Adipocyte (in vitro differentiated cells): Measurements from ENCODE around the gene MPI.

Source experiments
- DNase-seq: peaks from one replicate; pipeline ENCODE4 v3.0.0-alpha.2; 2015; ENCODE audit warnings: low read depth
- H3K27me3 ChIP-seq: replicated peaks from 2 replicates; pipeline ENCODE4 v1.7.0; 2013; ENCODE audit warnings: mild to moderate bottlenecking, low read length, moderate library complexity; ENCODE audit not compliant: control insufficient read depth, insufficient read depth
- H3K36me3 ChIP-seq: 2 replicates; pipeline ENCODE4 v1.7.0; 2013; ENCODE audit warnings: low read length, mild to moderate bottlenecking, moderate library complexity; ENCODE audit not compliant: control insufficient read depth, insufficient read depth, severe bottlenecking
- H3K4me1 ChIP-seq: 2 replicates; pipeline ENCODE4 v1.7.0; 2013; ENCODE audit warnings: mild to moderate bottlenecking, low read length, moderate library complexity; ENCODE audit not compliant: control insufficient read depth, insufficient read depth
- H3K4me3 ChIP-seq: 2 replicates; pipeline ENCODE4 v1.7.0; 2013; ENCODE audit warnings: mild to moderate bottlenecking, low read length, moderate library complexity
- H3K9ac ChIP-seq: 2 replicates; pipeline ENCODE4 v1.7.0; 2013; ENCODE audit warnings: mild to moderate bottlenecking, low read length, moderate library complexity
- H3K9me3 ChIP-seq: 2 replicates; pipeline ENCODE4 v1.7.0; 2013; ENCODE audit warnings: mild to moderate bottlenecking, low read length, moderate library complexity; ENCODE audit not compliant: control insufficient read depth

MPI gene

GRCh38 chr15:74889883-74890664, at the start of gene MPI:
Gene MPI (plus strand): TSS chr15:74890042. CDS start chr15:74890074, 32 bp downstream.
- peaks cover 15% of the 10 kb centered on the region for H3K36me3 ChIP-seq
- peak within 1 kb of the TSS; percentile 92 for H3K4me3 ChIP-seq
- DNase-seq, result peak; percentile 95
- peak within 1 kb of the TSS; percentile 92 for H3K9ac ChIP-seq
- peaks cover 18% of the 10 kb centered on the region for H3K4me1 ChIP-seq
- no peaks in the 10 kb centered on the region for H3K27me3 ChIP-seq
- no peaks in the 10 kb centered on the region for H3K9me3 ChIP-seq

- no peak for DNase-seq
- Histone ChIP-seq H3K4me3 (no peak overlapping the region), H3K9me3 (no peaks in the 10 kb centered on the region), H3K9ac (no peak overlapping the region), H3K4me1 (peaks cover 13% of the 10 kb centered on the region), H3K36me3 (peaks cover 15% of the 10 kb centered on the region), H3K27me3 (no peaks in the 10 kb centered on the region)
Observed at GRCh38 chr15:74840851-74841775, 48.7 kb upstream of the MPI start.

- DNase-seq, result no peak
- Histone ChIP-seq H3K4me3 (peak overlapping the region; percentile 96), H3K4me1 (peaks cover 13% of the 10 kb centered on the region), H3K9me3 (no peaks in the 10 kb centered on the region), H3K9ac (peak overlapping the region; percentile 96), H3K27me3 (no peaks in the 10 kb centered on the region), H3K36me3 (peaks cover 10% of the 10 kb centered on the region)
Observed at GRCh38 chr15:74841891-74842373, 47.9 kb upstream of the MPI start.

- peak within 1 kb of the TSS; percentile 96 for H3K9ac ChIP-seq
- peaks cover 17% of the 10 kb centered on the region for H3K36me3 ChIP-seq
- H3K27me3 ChIP-seq, result no peaks in the 10 kb centered on the region
- peak; percentile 96 for DNase-seq
- peaks cover 16% of the 10 kb centered on the region for H3K4me1 ChIP-seq
- H3K9me3 ChIP-seq, result no peaks in the 10 kb centered on the region
- peak within 1 kb of the TSS; percentile 96 for H3K4me3 ChIP-seq
Observed at GRCh38 chr15:74842581-74843444, 47.0 kb upstream of the MPI start, which contains the start of gene ULK3. Gene ULK3 (minus strand): TSS chr15:74843156. CDS start chr15:74843105, 51 bp downstream.

GRCh38 chr15:74843445-74843828, 46.4 kb upstream of the MPI start:
- Histone ChIP-seq H3K9ac (peak overlapping the region; percentile 96), H3K27me3 (no peaks in the 10 kb centered on the region), H3K4me3 (peak overlapping the region; percentile 96), H3K4me1 (peaks cover 17% of the 10 kb centered on the region), H3K9me3 (no peaks in the 10 kb centered on the region), H3K36me3 (peaks cover 23% of the 10 kb centered on the region)
- no peak for DNase-seq

- Histone ChIP-seq H3K36me3 (peaks cover 27% of the 10 kb centered on the region), H3K4me3 (peak overlapping the region; percentile 96), H3K9me3 (no peaks in the 10 kb centered on the region), H3K27me3 (no peaks in the 10 kb centered on the region), H3K4me1 (peaks cover 17% of the 10 kb centered on the region), H3K9ac (peak overlapping the region; percentile 96)
- DNase-seq, result no peak
Observed at GRCh38 chr15:74843891-74844299, 45.9 kb upstream of the MPI start.

GRCh38 chr15:74844319-74845207, 45.3 kb upstream of the MPI start:
- H3K9ac ChIP-seq, result peak overlapping the region; percentile 96
- DNase-seq, result no peak
- no peaks in the 10 kb centered on the region for H3K27me3 ChIP-seq
- H3K4me3 ChIP-seq, result no peak overlapping the region
- H3K9me3 ChIP-seq, result no peaks in the 10 kb centered on the region
- peaks cover 17% of the 10 kb centered on the region for H3K4me1 ChIP-seq
- peaks cover 25% of the 10 kb centered on the region for H3K36me3 ChIP-seq

GRCh38 chr15:74845208-74845568, 44.7 kb upstream of the MPI start:
- H3K9me3 ChIP-seq, result no peaks in the 10 kb centered on the region
- H3K9ac ChIP-seq, result no peak overlapping the region
- DNase-seq, result no peak
- H3K4me3 ChIP-seq, result no peak overlapping the region
- peaks cover 17% of the 10 kb centered on the region for H3K4me1 ChIP-seq
- H3K36me3 ChIP-seq, result peaks cover 31% of the 10 kb centered on the region
- H3K27me3 ChIP-seq, result no peaks in the 10 kb centered on the region

- Histone ChIP-seq H3K36me3 (peaks cover 35% of the 10 kb centered on the region), H3K4me3 (no peak overlapping the region), H3K27me3 (no peaks in the 10 kb centered on the region), H3K9ac (no peak overlapping the region), H3K9me3 (no peaks in the 10 kb centered on the region), H3K4me1 (peaks cover 17% of the 10 kb centered on the region)
- no peak for DNase-seq
Observed at GRCh38 chr15:74845581-74845980, 44.3 kb upstream of the MPI start.

- Histone ChIP-seq H3K4me3 (no peak overlapping the region), H3K27me3 (no peaks in the 10 kb centered on the region), H3K9me3 (no peaks in the 10 kb centered on the region), H3K9ac (no peak overlapping the region), H3K4me1 (peaks cover 10% of the 10 kb centered on the region), H3K36me3 (peaks cover 54% of the 10 kb centered on the region)
- no peak for DNase-seq
Observed at GRCh38 chr15:74847432-74847831, 42.4 kb upstream of the MPI start.
